SK-N-SH treated with all-trans-retinoic acid at 6 μM for 48 hours (cell line): ENCODE measurements around the gene CACHD1.
A peak's percentile ranks its signal among the peaks of the same experiment; 100 is the strongest.

Experiments
- ATAC-seq: fragments of 200-7000 bp; cut with Tn5 transposase; 3 replicates; pipeline ENCODE4 v1.9.1; 2020; ENCODE audit warnings: mild to moderate bottlenecking, moderate library complexity
- ARNTL ChIP-seq: fragments of 450-650 bp; formaldehyde crosslinking; IDR thresholded peaks from 2 replicates; pipeline ENCODE4 v1.5.0; 2020; ENCODE audit warnings: low read depth, mild to moderate bottlenecking, moderate library complexity, borderline replicate concordance
- BACH2 ChIP-seq: fragments of 250-450 bp; sonication (Bioruptor Pico); IDR thresholded peaks from 2 replicates; pipeline ENCODE4 v1.9.0; 2021; ENCODE audit warnings: mild to moderate bottlenecking, borderline replicate concordance
- CSRNP3 ChIP-seq: fragments of 250-450 bp; sonication (Bioruptor Pico); IDR thresholded peaks from 2 replicates; pipeline ENCODE4 v1.5.1; 2021; ENCODE audit warnings: mild to moderate bottlenecking, moderate library complexity
- ESRRG ChIP-seq: fragments of 250-450 bp; sonication (Bioruptor Pico); IDR thresholded peaks from 2 replicates; pipeline ENCODE4 v1.6.1; 2021; ENCODE audit warnings: mild to moderate bottlenecking
- GLIS3 ChIP-seq: fragments of 250-450 bp; sonication (Bioruptor Pico); IDR thresholded peaks from 2 replicates; pipeline ENCODE4 v1.5.0; 2020; ENCODE audit warnings: mild to moderate bottlenecking, moderate library complexity
- ISL1 ChIP-seq: fragments of 250-450 bp; sonication (Bioruptor Pico); IDR thresholded peaks from 2 replicates; pipeline ENCODE4 v2.1.2; 2022; ENCODE audit warnings: mild to moderate bottlenecking, moderate library complexity
- OSR1 ChIP-seq: fragments of 250-450 bp; sonication (Bioruptor Pico); IDR thresholded peaks from 2 replicates; pipeline ENCODE4 v1.8.0; 2022; ENCODE audit warnings: moderate library complexity, mild to moderate bottlenecking, inconsistent platforms
- PATZ1 ChIP-seq: fragments of 250-450 bp; sonication (Bioruptor Pico); IDR thresholded peaks from 2 replicates; pipeline ENCODE4 v1.8.0; 2020; ENCODE audit warnings: mild to moderate bottlenecking, moderate library complexity, borderline replicate concordance
- POU6F1 ChIP-seq: fragments of 250-450 bp; sonication (Bioruptor Pico); IDR thresholded peaks from 2 replicates; pipeline ENCODE4 v1.8.0; 2021; ENCODE audit warnings: low read depth, mild to moderate bottlenecking, moderate library complexity, borderline replicate concordance
- SNAI2 ChIP-seq: fragments of 250-450 bp; sonication (Bioruptor Pico); IDR thresholded peaks from 2 replicates; pipeline ENCODE4 v1.5.0; 2020; ENCODE audit warnings: mild to moderate bottlenecking, moderate library complexity
- TCF4 ChIP-seq: fragments of 250-450 bp; sonication (Bioruptor Pico); IDR thresholded peaks from 2 replicates; pipeline ENCODE4 v1.8.0; 2021; ENCODE audit warnings: mild to moderate bottlenecking, moderate library complexity, borderline replicate concordance
- TOX ChIP-seq: fragments of 250-450 bp; sonication (Bioruptor Pico); IDR thresholded peaks from 2 replicates; pipeline ENCODE4 v1.8.0; 2021; ENCODE audit warnings: mild to moderate bottlenecking, moderate library complexity, borderline replicate concordance
- TSHZ2 ChIP-seq: fragments of 250-450 bp; sonication (Bioruptor Pico); IDR thresholded peaks from 2 replicates; pipeline ENCODE4 v1.5.0; 2020; ENCODE audit warnings: mild to moderate bottlenecking, moderate library complexity
- ZFP3 ChIP-seq: fragments of 250-450 bp; sonication (Bioruptor Pico); IDR thresholded peaks from 2 replicates; pipeline ENCODE4 v1.5.0; 2020; ENCODE audit warnings: mild to moderate bottlenecking, moderate library complexity
- ZFP30 ChIP-seq: fragments of 450-650 bp; formaldehyde crosslinking; IDR thresholded peaks from 2 replicates; pipeline ENCODE4 v1.5.0; 2022; ENCODE audit warnings: mild to moderate bottlenecking, moderate library complexity
- ZNF565 ChIP-seq: fragments of 450-650 bp; formaldehyde crosslinking; conservative IDR thresholded peaks from 2 replicates; pipeline ENCODE4 v1.5.0; 2020; ENCODE audit warnings: low read depth, mild to moderate bottlenecking, moderate library complexity
- ZNF70 ChIP-seq: fragments of 450-650 bp; formaldehyde crosslinking; IDR thresholded peaks from 2 replicates; pipeline ENCODE4 v1.5.0; 2020; ENCODE audit warnings: mild to moderate bottlenecking, moderate library complexity
- ZNF8 ChIP-seq: fragments of 450-650 bp; formaldehyde crosslinking; IDR thresholded peaks from 2 replicates; pipeline ENCODE4 v1.5.0; 2020; ENCODE audit warnings: mild to moderate bottlenecking, moderate library complexity

The CACHD1 gene

GRCh38 chr1:64538389-64538788 lies 68.5 kb downstream of the CACHD1 start:
- no peak for TF ChIP-seq BACH2 (CRISPR knock-in tag)
- TF ChIP-seq POU6F1 (CRISPR knock-in tag) = no peak
- TF ChIP-seq PATZ1 (CRISPR knock-in tag) = no peak
- no peak for ATAC-seq

- peak; percentile 12 for ATAC-seq
Measured at GRCh38 chr1:64539289-64539688, 69.4 kb downstream of the CACHD1 start.

GRCh38 chr1:64539781-64540218 lies 69.9 kb downstream of the CACHD1 start:
- peak; percentile 77 for ATAC-seq
- TF ChIP-seq OSR1 (CRISPR knock-in tag) = no peak
- no peak for TF ChIP-seq ZFP30 (CRISPR knock-in tag)
- no peak for TF ChIP-seq ISL1 (CRISPR knock-in tag)
- no peak for TF ChIP-seq ESRRG (CRISPR knock-in tag)
- no peak for TF ChIP-seq TCF4 (CRISPR knock-in tag)
- TF ChIP-seq ZFP3 (CRISPR knock-in tag) = no peak
- 0 out of 2 replicates have a peak, but pooled peaks have one; percentile 12 for TF ChIP-seq TSHZ2 (CRISPR knock-in tag)
- TF ChIP-seq ZNF70 = peak; percentile 86
- TF ChIP-seq PATZ1 (CRISPR knock-in tag) = no peak
- TF ChIP-seq ARNTL (CRISPR knock-in tag) = no peak
- TF ChIP-seq BACH2 (CRISPR knock-in tag) = no peak
- no peak for TF ChIP-seq ZNF8 (CRISPR knock-in tag)
- no peak for TF ChIP-seq GLIS3 (CRISPR knock-in tag)

More at GRCh38 chr1:64539289-64539688, 69.4 kb downstream of the CACHD1 start:
- no peak for TF ChIP-seq OSR1 (CRISPR knock-in tag)
- TF ChIP-seq SNAI2 (CRISPR knock-in tag) = no peak
- no peak for TF ChIP-seq BACH2 (CRISPR knock-in tag)
- TF ChIP-seq ARNTL (CRISPR knock-in tag) = no peak
- TF ChIP-seq ZNF565 (CRISPR knock-in tag) = no peak
- TF ChIP-seq ZNF8 (CRISPR knock-in tag) = no peak
- TF ChIP-seq ZNF70 = no peak
- no peak for TF ChIP-seq TOX (CRISPR knock-in tag)
- TF ChIP-seq CSRNP3 = no peak
- no peak for TF ChIP-seq GLIS3 (CRISPR knock-in tag)
